ENCODE results near the gene SCN4A. TPM values are rescaled to one million over a fixed set of nuclear protein-coding genes. Genes with fewer than 3 reads are reported as not detected.

Gene SCN4A
- total RNA-seq, 2 donors from 2014 or later: 3.9 to 4.4 TPM

DNA sequence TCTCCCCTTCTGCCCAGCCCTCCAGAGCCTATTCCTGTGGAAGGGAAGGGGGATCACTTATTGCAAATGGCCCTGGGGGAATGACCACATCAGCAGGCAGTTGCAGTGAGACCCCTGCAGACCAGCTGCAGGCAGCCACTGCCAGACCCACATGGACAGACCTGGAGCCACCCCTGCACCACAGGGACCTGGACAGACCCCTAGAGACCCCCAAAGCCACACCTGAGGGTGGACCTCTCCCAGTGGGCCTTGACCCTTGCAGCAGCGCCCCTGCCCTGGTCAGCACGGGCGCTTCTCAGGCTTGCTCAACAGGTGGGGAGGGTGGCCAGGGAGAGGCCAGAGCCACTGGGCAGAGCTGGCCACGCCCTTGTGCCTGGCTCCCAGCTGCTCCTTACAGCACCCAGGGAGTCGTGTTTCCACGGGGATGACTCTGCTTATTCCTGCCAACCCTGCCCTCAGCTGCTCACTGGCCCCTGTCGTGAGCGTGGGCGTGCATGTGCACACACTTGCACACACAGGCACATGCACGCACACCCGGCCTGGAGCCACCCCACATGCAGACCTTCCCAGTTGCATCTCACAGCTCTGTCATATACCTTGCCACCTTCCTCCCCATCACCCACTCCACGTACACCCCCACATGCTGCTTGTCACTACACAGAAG, 1.3 kb upstream of the SCN4A start:
- Mint-ChIP-seq H3K27ac (peak overlapping the region; percentile 24), H3K36me3 (ENCODE audit: low read depth) (no peaks in the 10 kb centered on the region), H3K27me3 (ENCODE audit: insufficient read depth) (peaks cover 12% of the 10 kb centered on the region), H3K4me3 (no peak overlapping the region), H3K4me1 (peaks cover 7% of the 10 kb centered on the region), H3K9me3 (no peaks in the 10 kb centered on the region)
- no peak for DNase-seq
- Histone ChIP-seq H3K27me3 (ENCODE audit: control insufficient read depth, insufficient read depth, low read length, poor library complexity, severe bottlenecking) (no peaks in the 10 kb centered on the region), H3K4me3 (ENCODE audit: low read length) (no peak overlapping the region), H3K4me1 (ENCODE audit: control insufficient read depth, insufficient read depth, low read length) (no peaks in the 10 kb centered on the region), H3K9me3 (ENCODE audit: control insufficient read depth, low read length) (no peaks in the 10 kb centered on the region), H3K27ac (ENCODE audit: low read depth, low read length) (no peak overlapping the region), H3K36me3 (ENCODE audit: control insufficient read depth, insufficient read depth, low read length) (no peaks in the 10 kb centered on the region), H3K9ac (ENCODE audit: extremely low read depth, low read length, poor library complexity, severe bottlenecking) (no peak overlapping the region)
- 90 to 96% methylated on average over 5 to 12 of the region's 12 CpGs for WGBS, 2 experiments (ENCODE audit: insufficient coverage in 1 of 2, insufficient read length in 1 of 2)
- TF ChIP-seq, protein P1, sequence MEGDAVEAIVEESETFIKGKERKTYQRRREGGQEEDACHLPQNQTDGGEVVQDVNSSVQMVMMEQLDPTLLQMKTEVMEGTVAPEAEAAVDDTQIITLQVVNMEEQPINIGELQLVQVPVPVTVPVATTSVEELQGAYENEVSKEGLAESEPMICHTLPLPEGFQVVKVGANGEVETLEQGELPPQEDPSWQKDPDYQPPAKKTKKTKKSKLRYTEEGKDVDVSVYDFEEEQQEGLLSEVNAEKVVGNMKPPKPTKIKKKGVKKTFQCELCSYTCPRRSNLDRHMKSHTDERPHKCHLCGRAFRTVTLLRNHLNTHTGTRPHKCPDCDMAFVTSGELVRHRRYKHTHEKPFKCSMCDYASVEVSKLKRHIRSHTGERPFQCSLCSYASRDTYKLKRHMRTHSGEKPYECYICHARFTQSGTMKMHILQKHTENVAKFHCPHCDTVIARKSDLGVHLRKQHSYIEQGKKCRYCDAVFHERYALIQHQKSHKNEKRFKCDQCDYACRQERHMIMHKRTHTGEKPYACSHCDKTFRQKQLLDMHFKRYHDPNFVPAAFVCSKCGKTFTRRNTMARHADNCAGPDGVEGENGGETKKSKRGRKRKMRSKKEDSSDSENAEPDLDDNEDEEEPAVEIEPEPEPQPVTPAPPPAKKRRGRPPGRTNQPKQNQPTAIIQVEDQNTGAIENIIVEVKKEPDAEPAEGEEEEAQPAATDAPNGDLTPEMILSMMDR (conservative IDR thresholded peaks at IDR 0.05): no peak

GRCh38 chr17:63973247-63973646, 529 bp upstream of the SCN4A start:
- no peak for DNase-seq
- H3K9me3 ChIP-seq (ENCODE audit: control insufficient read depth, low read length): no peaks in the 10 kb centered on the region
- no peak overlapping the region for H3K27ac ChIP-seq (ENCODE audit: low read depth, low read length)
- no peaks in the 10 kb centered on the region for H3K36me3 Mint-ChIP-seq (ENCODE audit: low read depth)
- no peak overlapping the region for H3K4me3 ChIP-seq (ENCODE audit: low read length)
- TF ChIP-seq, protein P1 (conservative IDR thresholded peaks at IDR 0.05): no peak
- no peaks in the 10 kb centered on the region for H3K27me3 ChIP-seq (ENCODE audit: control insufficient read depth, insufficient read depth, low read length, poor library complexity, severe bottlenecking)
- no peaks in the 10 kb centered on the region for H3K36me3 ChIP-seq (ENCODE audit: control insufficient read depth, insufficient read depth, low read length)
- H3K27me3 Mint-ChIP-seq (ENCODE audit: insufficient read depth): peaks cover 14% of the 10 kb centered on the region
- no peak overlapping the region for H3K4me3 Mint-ChIP-seq
- no peaks in the 10 kb centered on the region for H3K4me1 ChIP-seq (ENCODE audit: control insufficient read depth, insufficient read depth, low read length)
- 94 to 96% methylated on average over 3 to 6 of the region's 6 CpGs for WGBS, 2 experiments (ENCODE audit: insufficient coverage in 1 of 2, insufficient read length in 1 of 2)
- no peak overlapping the region for H3K9ac ChIP-seq (ENCODE audit: extremely low read depth, low read length, poor library complexity, severe bottlenecking)
- no peak overlapping the region for H3K27ac Mint-ChIP-seq
- no peaks in the 10 kb centered on the region for H3K9me3 Mint-ChIP-seq
- H3K4me1 Mint-ChIP-seq: peaks cover 7% of the 10 kb centered on the region

DNA sequence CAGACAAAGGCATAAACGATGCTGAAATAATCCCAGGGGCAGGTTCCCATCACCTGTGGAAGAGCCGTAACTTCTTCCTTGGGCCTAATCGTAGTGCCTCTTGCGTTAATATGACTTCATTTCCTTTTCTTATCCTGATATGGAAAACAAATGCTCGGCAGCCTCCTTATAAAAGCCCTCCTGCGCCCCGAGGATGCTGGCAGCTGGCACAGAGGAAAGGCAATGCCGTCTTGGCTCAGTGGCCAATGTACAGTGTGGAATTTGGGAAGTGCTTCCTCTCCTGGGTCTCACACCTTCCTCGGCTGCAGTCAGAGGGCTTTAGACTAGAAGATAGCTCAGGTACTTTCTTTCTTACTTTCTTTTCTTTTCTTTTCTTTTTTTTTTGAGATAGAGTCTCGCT, 3.4 kb downstream of the SCN4A start:
- TF ChIP-seq, protein P1 (conservative IDR thresholded peaks at IDR 0.05): no peak
- Mint-ChIP-seq H3K4me1 (peaks cover under 1% of the 10 kb centered on the region), H3K27me3 (ENCODE audit: insufficient read depth) (peaks cover 7% of the 10 kb centered on the region), H3K4me3 (no peak overlapping the region), H3K36me3 (ENCODE audit: low read depth) (no peaks in the 10 kb centered on the region), H3K27ac (no peak overlapping the region), H3K9me3 (no peaks in the 10 kb centered on the region)
- H3K27me3 ChIP-seq (ENCODE audit: control insufficient read depth, insufficient read depth, low read length, poor library complexity, severe bottlenecking): no peaks in the 10 kb centered on the region
- H3K36me3 ChIP-seq (ENCODE audit: control insufficient read depth, insufficient read depth, low read length): no peaks in the 10 kb centered on the region
- WGBS, 2 experiments (ENCODE audit: insufficient coverage in 1 of 2, insufficient read length in 1 of 2): 84 to 90% methylated on average over 9 to 10 of the region's 10 CpGs
- H3K4me3 ChIP-seq (ENCODE audit: low read length): no peak overlapping the region
- H3K27ac ChIP-seq (ENCODE audit: low read depth, low read length): no peak overlapping the region
- no peak for DNase-seq
- no peaks in the 10 kb centered on the region for H3K4me1 ChIP-seq (ENCODE audit: control insufficient read depth, insufficient read depth, low read length)
- no peak overlapping the region for H3K9ac ChIP-seq (ENCODE audit: extremely low read depth, low read length, poor library complexity, severe bottlenecking)
- H3K9me3 ChIP-seq (ENCODE audit: control insufficient read depth, low read length): no peaks in the 10 kb centered on the region

All from endodermal cell (in vitro differentiated cells).